Glomerular visceral epithelial cell (primary cell): Measurements from ENCODE around the gene PLCB4.
"Not testable (repeated sequence)": the region's sequence is repeated elsewhere in the genome, so short reads cannot be mapped to it uniquely, and the experiment has no call there.

ENCODE experiments used
- DNase-seq: peaks from one replicate; pipeline ENCODE4 v3.0.0-alpha.2; 2016; ENCODE audit errors: extremely low spot score

The PLCB4 gene

GRCh38 chr20:9068841-9069663 is at the start of gene PLCB4:
Gene PLCB4 (plus strand): TSS chr20:9069087. CDS start chr20:9307815, 238,728 bp downstream.
- DNase-seq = peak; percentile 88

DNA sequence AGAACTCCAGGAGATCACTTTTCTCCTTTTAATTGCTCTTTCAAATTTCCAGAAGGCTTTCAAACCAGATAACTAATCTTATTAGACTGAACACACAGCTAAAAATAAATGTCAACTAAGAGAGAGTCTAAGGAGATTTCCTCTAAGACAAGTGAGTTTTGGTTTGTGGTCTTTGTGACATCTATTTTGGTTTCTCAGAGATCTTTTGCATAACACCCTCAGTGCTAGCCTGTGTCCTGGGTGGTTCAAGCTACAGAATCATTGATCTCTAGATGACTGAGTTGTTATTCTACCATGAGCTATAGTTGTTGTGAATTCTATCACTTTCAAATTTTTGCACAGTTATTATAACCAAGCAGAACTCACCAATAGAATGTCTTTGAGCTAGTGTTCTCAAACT is 49.1 kb upstream of the PLCB4 start:
- no peak for DNase-seq

GRCh38 chr20:9021216-9021615 is 47.7 kb upstream of the PLCB4 start:
- DNase-seq = peak; percentile 76

- peak; percentile 69 for DNase-seq
Measured at GRCh38 chr20:9021699-9022098, 47.2 kb upstream of the PLCB4 start.

DNA sequence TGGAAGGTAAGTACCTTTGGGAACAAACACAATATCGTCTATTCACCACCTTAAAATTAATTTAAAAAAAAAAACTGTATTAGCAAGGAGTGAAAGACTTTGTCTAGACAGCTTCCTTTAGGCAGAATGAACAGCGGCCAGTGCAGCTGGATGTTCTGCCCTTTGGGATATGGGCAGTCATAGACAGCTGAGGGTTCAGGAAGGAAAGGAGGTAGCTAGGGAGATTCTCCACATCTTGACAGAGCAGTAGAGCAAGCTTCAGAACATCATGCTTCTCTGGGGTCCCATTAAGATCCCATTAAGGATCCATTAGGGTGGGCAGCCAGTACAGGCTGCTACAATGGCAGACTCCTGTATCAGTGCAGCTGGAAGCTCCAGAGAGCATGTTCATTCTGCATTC is 46.5 kb upstream of the PLCB4 start:
- peak; percentile 62 for DNase-seq

DNA sequence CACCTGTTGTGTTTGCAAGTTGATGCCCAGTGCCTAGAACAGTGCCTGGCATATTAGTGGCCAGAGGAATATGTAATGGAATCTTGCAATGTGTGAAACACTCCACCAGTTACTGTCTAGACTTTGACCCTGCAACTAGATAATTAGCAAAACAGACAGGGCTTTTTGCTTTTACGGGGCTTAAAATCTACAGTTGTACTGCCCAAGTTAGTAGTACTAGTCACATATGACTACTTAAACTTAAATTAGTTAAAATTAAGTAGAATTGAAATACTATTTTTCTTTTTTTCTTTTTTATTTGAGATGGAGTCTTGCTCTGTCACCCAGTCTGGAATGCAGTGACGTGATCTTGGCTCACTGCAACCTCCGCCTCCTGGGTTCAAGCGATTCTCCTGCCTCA is 44.3 kb upstream of the PLCB4 start:
- DNase-seq = peak; percentile 40

DNA sequence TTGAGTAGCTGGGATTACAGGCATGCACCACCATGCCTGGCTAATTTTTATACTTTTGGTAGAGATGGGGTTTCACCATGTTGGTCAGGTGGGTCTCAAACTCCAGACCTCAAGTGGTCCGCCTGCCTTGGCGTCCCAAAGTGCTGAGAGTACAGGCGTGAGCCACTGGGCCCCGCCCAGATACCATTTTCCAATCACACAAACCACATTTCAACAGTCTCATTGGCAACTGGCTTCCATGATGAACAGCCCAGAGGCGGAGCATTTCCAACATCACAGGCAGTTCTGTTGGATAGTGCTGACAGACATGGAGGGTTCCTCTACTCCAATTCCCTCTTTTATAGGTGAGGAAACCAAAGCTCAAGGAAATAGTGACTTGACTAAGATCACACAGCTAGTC is 43.9 kb upstream of the PLCB4 start:
- peak; percentile 72 for DNase-seq

GRCh38 chr20:9025643-9026042 is 43.2 kb upstream of the PLCB4 start:
- peak; percentile 73 for DNase-seq

GRCh38 chr20:9027626-9028025 is 41.3 kb upstream of the PLCB4 start:
- no peak for DNase-seq

- DNase-seq = peak; percentile 51
Measured at GRCh38 chr20:9028419-9028818, 40.5 kb upstream of the PLCB4 start.

DNA sequence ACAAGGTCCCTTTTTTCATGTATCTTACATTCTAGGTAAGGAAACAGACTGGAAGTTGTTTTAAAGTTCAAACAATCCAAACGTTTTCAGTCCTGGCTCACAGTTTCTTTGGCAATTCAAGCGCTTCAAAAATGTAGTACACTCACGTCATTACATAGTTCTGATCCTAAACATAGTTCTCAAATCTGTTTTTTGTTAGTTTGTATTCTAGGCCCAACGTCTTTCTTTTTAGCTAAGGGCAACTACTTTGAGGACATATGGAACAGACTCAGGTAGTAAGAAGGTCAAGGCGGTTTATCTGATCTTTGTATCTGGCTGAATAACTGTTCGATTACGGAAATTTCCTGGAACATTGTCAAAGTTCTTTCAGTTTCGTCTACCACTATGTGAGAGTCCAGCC is 36.9 kb upstream of the PLCB4 start:
- DNase-seq = no peak

- DNase-seq = no peak
Measured at GRCh38 chr20:9032758-9033157, 36.1 kb upstream of the PLCB4 start.

DNA sequence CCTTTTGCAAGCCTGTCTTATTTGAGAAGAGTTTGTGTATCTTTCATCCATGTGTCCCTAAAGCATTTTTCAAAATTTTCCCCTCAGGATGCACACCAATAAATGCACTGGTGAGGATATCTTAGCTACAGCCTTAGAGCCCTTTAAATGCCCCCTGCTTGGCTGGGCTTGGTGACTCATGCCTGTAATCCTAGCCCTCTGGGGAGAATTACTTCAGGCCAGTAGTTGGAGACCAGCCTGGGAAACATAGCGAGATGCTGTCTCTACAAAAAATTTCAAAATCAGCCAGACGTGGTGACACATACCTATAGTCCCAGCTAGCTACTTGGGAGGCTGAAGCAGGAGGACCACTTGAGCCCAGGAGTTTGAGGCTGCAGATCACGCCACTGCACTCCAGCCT is 33.8 kb upstream of the PLCB4 start:
- DNase-seq = peak; percentile 92

DNA sequence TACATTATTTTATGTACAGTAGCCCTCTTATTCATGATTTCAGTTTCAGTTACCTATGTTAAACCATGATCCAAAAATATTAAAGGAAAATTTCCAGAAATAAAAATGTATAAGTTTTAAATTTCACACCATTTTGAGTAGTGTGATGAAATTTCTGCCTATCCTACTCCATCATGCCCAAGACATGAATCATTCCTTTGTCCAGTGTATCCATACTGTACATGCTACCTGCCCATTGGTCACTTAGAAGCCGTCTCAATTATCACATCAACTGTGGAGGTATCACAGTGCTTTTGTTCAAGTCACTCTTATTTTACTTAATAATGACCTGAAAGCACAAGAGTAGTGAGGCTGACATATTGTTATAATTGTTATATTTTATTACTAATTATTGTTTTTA is 32.3 kb upstream of the PLCB4 start:
- DNase-seq = no peak

GRCh38 chr20:9038791-9039535 is 29.9 kb upstream of the PLCB4 start:
- no peak for DNase-seq

DNA sequence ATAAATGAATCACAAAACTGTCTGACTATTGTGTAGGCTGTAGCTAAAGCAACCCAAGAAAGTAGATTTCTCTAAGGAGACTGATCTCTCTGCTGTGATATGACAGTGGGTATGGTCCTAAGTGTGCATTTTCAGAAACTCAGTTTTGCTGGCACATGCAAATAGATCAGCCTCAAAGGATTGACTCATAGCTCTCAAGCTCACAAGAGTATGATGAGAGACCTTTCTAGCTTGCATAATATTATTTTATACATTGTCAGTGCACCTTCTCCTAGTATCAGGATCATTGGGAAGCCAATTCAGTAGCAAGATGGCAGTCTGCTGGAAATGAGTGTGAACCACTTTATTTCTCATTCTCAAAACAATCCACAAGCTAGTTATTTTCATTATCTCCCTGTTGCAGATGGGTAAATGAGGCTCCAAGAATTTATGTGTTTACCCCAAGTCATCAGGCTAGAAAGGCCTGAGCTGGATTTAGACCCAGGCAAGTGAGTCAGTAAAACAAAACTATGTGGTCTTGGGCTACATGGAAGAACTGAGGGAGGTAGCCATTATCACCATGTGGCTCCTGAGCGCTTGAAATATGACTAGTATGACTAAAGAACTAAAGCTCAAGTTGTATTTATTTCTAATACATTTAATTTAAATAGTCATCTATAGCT is 27.9 kb upstream of the PLCB4 start:
- no peak for DNase-seq

DNA sequence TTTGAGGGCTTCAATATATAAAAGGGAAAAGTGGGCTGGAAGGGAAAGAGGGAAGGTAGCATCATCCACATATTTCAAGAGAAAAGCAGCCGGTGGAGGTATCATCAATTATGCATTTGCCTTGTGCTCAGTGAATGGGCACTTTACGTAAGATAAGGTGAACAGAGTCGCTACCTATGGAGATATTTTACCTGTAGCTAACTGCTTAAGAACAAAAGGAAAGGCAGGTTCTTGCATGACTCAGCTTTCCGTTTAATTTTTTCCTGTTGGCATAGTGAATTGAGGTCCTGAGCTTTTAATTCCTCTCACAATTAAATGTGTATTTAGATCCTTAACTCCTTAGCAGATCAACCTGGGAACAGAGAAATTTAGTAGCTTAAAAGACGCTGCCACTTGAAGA is 25.5 kb upstream of the PLCB4 start:
- no peak for DNase-seq

GRCh38 chr20:9047928-9048327 is 21.0 kb upstream of the PLCB4 start:
- not testable (repeated sequence) for DNase-seq

DNA sequence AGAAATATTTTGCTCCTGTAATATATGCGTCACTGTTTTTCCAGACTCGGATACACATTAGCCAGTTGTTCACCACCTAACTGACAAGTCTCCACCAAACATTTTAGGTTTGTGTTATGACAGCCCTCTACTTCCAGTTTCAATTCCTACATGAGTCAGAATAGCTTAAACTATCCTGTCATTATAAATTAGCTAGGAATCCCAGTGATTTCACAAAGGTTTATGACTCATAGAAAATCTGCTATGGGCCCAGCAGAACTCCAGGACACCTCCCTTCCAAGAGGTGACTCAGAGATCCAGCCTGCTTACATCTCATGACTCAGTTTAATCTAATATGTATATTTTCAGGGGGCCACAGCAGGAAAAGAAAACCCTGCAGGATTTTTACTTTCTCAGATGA is 17.4 kb upstream of the PLCB4 start:
- peak; percentile 97 for DNase-seq

DNA sequence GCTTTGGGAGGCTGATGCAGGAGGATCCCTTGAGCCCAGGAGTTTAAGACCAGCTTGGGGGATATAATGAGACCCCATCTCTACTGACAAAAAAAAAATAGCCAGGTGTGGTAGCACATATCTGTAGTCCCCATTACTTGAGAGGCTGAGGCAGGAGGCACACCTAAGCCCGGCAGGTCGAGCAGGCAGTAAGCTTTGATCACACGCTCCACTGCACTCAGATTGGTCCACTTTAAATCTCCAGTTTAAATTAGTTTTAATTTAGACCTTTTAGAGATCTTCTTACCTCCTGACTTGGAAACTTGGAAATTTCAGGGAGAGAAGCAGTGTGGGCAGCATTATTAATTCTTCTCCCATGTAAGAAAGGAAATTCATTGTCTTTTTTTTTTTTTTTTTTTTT is 16.8 kb upstream of the PLCB4 start:
- peak; percentile 56 for DNase-seq

DNA sequence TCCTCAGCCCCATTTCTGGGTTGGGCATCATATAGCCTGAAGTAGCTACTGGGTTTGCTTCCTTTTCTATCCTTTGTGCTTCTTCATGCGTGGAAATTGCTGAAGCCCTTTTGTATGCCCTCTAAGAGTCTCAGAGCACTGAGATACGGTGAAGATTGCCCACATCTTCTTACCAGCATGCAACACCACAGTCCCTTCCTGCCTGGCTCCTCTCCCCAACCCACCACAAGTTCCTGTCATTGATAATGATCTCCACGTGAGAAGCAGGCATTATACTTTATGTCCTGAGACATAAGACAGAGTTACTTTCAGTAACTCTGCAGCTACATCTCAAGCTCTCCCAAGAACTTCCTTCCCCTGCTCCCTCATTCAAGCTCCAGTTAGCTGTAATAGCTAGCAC is 15.8 kb upstream of the PLCB4 start:
- DNase-seq = peak; percentile 30

DNA sequence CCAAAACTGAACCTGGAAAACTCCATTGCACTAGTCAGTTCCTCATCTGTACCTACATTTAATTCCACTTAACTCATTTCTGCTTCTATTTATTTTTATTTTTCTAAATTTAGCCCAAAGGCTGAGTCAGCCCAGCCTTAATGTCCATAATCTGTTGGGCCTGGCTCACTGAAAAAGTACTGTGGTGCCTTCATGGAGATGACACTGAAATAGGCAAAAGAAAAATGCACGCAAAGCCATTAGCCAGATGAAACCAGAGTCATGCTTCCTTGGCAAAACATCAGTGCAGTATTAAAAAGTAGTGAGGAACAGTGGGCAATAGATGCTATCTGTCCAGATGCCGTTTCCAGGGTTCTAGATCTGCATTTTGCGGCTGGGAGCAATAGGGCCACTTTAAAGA is 14.7 kb upstream of the PLCB4 start:
- no peak for DNase-seq

- DNase-seq = peak; percentile 77
Measured at GRCh38 chr20:9059931-9060330, 9.0 kb upstream of the PLCB4 start.
